ENCODE measurements around the gene KLHL26.

KLHL26 gene

DNA sequence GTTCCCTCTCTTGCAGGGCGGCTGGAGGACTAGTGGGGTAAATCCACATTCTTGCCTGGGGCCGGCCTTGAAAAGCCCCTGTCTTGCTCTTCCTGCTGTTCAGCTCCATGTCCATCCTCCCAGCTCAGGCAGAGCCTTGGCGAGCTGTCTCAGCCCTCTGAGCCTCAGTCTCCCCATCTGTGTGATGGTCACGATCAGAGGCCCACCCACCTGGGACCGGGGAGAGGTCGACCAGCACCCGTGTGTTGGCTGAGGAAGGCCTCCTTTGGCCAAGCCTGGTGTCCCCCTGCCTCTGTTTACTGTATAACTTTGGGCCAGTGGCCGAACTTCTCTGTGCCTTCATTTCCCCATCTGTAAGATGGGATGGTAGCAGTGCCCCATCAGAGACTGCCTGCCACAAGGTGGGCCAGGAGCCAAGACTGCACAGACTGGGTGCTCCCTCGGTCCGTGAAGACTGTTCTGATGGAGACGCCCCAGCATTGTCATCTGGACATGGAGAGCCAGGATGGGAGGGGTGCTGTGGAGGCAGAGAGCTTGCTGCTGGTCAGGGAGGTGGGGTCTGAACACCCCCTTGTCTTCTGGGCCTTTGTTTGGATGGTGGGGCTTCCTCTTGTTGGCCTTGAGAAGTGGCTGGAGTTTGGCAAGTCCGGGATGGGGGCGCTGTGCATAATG, 18.5 kb downstream of the KLHL26 start:
- Histone ChIP-seq H3K9ac (ENCODE audit: low read length in 5 of 5) (no peak overlapping the region), H3K4me1 (ENCODE audit: control insufficient read depth in 5 of 5, insufficient read depth in 5 of 5, low read length in 5 of 5) (peaks cover under 1 to 47% (median 41%) of the 10 kb centered on the region in 5 donors), H3K4me3 (ENCODE audit: low read depth in 1 of 5, low read length in 5 of 5) (no peak overlapping the region), H3K36me3 (ENCODE audit: control insufficient read depth in 5 of 5, insufficient read depth in 5 of 5, low read length in 5 of 5) (no peaks in the 10 kb centered on the region), H3K27ac (ENCODE audit: low read depth, low read length) (no peak overlapping the region), H3K27me3 (ENCODE audit: control insufficient read depth in 5 of 5, insufficient read depth in 4 of 5, low read length in 5 of 5) (no peaks in the 10 kb centered on the region), H3K9me3 (ENCODE audit: control insufficient read depth in 5 of 5, low read length in 5 of 5) (no peaks in the 10 kb centered on the region)

DNA sequence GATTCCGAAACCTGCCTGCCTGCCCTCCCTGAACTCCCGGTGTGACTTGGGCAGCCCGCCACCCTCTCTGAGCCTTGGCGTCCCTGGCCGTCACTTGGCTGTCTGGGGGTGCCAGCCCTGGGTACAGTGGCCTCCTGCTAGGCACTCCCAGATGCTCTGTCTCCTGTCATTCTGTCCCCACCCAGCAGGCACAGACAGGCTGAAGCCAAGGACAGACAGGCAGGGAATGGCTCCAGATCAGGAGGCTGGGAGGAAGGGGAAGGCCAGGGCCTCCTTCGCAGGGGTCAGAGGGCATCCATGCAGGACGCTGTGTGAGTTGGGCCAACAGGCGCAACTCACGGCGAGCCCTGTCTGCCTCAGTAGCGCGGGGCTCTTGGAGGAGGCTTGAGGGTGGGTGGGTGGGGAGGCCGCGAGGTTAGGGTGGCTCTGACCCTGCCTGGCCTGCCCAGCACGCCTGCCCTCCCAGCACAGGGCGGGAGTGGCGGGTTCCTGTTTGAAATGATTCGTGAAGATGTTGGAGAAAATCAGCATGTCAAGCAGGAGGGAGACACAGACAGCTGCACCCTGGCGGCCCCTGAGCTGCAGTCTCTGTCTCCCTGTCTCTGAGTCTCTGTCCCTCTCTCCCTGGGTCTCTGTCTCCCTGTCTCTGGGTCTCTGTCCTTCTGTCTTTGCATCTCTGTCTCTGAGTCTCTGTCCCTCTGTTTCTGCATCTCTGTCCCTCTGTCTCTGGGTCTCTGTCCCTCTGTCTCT, 19.7 kb downstream of the KLHL26 start:
- Histone ChIP-seq H3K9me3 (ENCODE audit: control insufficient read depth in 5 of 5, low read length in 5 of 5) (no peaks in the 10 kb centered on the region), H3K9ac (ENCODE audit: low read length in 5 of 5) (no peak overlapping the region), H3K36me3 (ENCODE audit: control insufficient read depth in 5 of 5, insufficient read depth in 5 of 5, low read length in 5 of 5) (no peaks in the 10 kb centered on the region), H3K4me3 (ENCODE audit: low read depth in 1 of 5, low read length in 5 of 5) (no peak overlapping the region), H3K27me3 (ENCODE audit: control insufficient read depth in 5 of 5, insufficient read depth in 4 of 5, low read length in 5 of 5) (no peaks in the 10 kb centered on the region), H3K4me1 (ENCODE audit: control insufficient read depth in 5 of 5, insufficient read depth in 5 of 5, low read length in 5 of 5) (peaks cover 0 to 47% (median 38%) of the 10 kb centered on the region in 5 donors), H3K27ac (ENCODE audit: low read depth, low read length) (no peak overlapping the region)

DNA sequence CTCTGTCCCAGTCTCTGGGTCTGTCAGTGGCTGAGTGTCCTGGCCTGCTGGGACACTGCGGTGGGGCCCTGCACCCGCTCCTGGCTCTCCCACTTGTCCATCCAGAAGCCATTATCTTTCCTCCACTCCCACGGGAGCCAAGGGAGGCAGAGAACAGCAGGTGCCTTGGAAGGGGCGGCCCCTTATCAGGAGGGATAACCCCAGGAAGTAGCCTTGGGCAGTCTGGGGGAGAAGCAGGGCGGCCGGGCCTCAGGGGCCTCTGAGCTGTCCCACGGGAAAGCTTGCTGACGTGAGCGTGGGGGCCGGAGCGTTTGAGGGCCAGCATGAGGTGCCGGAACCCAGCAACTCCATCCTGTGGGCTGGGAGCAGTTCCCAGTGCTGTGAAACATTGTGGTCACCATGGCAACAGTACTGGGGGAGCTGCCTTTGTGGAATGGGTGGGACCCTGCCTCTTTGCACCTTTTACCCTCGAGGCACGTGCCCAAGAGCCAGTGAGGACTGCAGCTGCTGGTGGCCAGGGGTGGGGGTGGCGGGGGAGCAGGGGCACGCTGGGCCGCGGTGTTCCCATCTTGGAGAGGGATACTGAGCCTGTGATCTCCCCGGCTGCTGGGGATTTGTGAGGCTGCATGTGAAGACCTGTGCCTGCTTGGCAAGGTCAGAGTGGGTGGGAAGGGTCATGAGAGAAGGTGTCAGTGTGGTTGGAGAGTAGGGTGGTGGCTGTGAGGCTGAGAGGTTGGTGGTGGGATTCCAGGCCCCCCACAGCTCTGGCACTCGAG, 20.9 kb downstream of the KLHL26 start:
- no peaks in the 10 kb centered on the region for H3K36me3 ChIP-seq (ENCODE audit: control insufficient read depth in 5 of 5, insufficient read depth in 5 of 5, low read length in 5 of 5)
- H3K4me1 ChIP-seq (ENCODE audit: control insufficient read depth in 5 of 5, insufficient read depth in 5 of 5, low read length in 5 of 5), result peaks cover 0 to 49% (median 35%) of the 10 kb centered on the region in 5 donors
- no peak overlapping the region for H3K9ac ChIP-seq (ENCODE audit: low read length in 5 of 5)
- H3K27ac ChIP-seq (ENCODE audit: low read depth, low read length), result peak overlapping the region; percentile 70
- no peak overlapping the region for H3K4me3 ChIP-seq (ENCODE audit: low read depth in 1 of 5, low read length in 5 of 5)
- no peaks in the 10 kb centered on the region for H3K9me3 ChIP-seq (ENCODE audit: control insufficient read depth in 5 of 5, low read length in 5 of 5)
- H3K27me3 ChIP-seq (ENCODE audit: control insufficient read depth in 5 of 5, insufficient read depth in 4 of 5, low read length in 5 of 5), result no peaks in the 10 kb centered on the region

DNA sequence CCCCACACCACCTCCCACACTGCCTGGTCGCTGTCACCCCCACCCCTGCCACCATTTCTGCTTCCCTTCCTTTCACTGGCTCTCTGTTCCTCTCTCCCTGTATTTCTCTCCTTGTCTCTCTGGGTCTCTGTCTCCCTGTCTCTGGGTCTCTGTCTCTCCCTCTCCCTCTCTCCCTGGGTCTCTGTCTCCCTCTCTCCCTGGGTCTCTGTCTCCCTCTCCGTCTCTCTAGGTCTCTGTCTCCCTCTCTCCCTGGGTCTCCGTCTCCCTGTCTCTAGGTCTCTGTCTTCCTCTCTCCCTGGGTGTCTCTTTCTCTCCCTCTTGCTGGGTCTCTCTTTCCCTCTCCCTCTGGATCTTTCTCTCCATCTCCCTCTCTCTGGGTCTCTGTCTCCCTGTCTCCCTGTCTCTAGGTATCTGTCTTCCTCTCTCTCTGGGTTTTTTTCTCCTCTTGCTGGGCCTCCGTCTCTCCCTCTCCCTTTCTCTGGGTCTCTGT, 21.6 kb downstream of the KLHL26 start:
- Histone ChIP-seq H3K4me1 (ENCODE audit: control insufficient read depth in 5 of 5, insufficient read depth in 5 of 5, low read length in 5 of 5) (peaks cover 0 to 56% (median 39%) of the 10 kb centered on the region in 5 donors), H3K4me3 (ENCODE audit: low read depth in 1 of 5, low read length in 5 of 5) (no peak overlapping the region), H3K9ac (ENCODE audit: low read length in 5 of 5) (no peak overlapping the region), H3K27me3 (ENCODE audit: control insufficient read depth in 5 of 5, insufficient read depth in 4 of 5, low read length in 5 of 5) (no peaks in the 10 kb centered on the region), H3K9me3 (ENCODE audit: control insufficient read depth in 5 of 5, low read length in 5 of 5) (no peaks in the 10 kb centered on the region), H3K36me3 (ENCODE audit: control insufficient read depth in 5 of 5, insufficient read depth in 5 of 5, low read length in 5 of 5) (no peaks in the 10 kb centered on the region), H3K27ac (ENCODE audit: low read depth, low read length) (peak overlapping the region; percentile 70)

DNA sequence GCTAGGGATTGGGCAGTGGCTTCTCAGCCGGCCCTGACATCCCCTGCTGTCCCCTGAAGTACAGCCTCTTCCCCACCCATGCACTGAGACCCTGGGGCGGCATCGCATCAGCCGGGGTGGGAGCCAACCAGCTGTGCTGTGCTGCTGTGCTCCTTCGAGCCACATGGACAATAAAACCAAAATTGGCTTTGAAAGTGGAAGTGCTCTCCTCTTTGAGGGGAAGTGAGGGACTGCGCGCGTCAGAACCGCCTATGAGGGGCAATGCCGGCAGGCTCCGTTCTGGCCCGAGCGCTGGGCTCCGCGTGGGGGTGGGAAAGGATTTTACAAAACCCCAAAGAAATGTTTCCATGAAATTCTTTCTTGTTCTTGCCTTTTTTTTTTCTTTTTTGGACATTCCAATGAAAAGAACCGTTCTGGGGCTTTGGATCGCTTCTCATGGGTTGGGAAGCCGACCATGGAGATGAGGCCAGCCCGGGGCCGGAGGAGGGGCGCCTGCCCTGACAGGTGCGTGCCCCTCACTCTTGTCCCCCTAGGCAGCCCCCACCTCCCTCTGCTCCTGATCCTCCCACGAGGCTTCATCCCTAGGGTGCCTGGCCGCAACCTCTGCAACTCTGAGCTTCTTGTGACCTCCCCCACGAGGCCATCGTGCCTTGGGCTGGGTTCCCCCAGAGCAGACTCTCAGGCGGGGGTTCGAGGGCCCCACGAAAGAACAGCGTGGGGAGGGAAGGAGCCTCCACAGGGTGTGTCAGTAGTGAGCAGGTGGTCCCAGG, 22.6 kb downstream of the KLHL26 start:
- peak overlapping the region in 1 of 5 donors; percentile 24 for H3K4me3 ChIP-seq (ENCODE audit: low read depth in 1 of 5, low read length in 5 of 5)
- no peaks in the 10 kb centered on the region for H3K27me3 ChIP-seq (ENCODE audit: control insufficient read depth in 5 of 5, insufficient read depth in 4 of 5, low read length in 5 of 5)
- peaks cover 0 to 64% (median 42%) of the 10 kb centered on the region in 5 donors for H3K4me1 ChIP-seq (ENCODE audit: control insufficient read depth in 5 of 5, insufficient read depth in 5 of 5, low read length in 5 of 5)
- H3K9ac ChIP-seq (ENCODE audit: low read length in 5 of 5), result peak overlapping the region in 3 of 5 donors; percentile 44 to 59 (median 46)
- no peaks in the 10 kb centered on the region for H3K9me3 ChIP-seq (ENCODE audit: control insufficient read depth in 5 of 5, low read length in 5 of 5)
- peak overlapping the region; percentile 70 for H3K27ac ChIP-seq (ENCODE audit: low read depth, low read length)
- peaks cover 0 to 3% (median 3%) of the 10 kb centered on the region in 5 donors for H3K36me3 ChIP-seq (ENCODE audit: control insufficient read depth in 5 of 5, insufficient read depth in 5 of 5, low read length in 5 of 5)

DNA sequence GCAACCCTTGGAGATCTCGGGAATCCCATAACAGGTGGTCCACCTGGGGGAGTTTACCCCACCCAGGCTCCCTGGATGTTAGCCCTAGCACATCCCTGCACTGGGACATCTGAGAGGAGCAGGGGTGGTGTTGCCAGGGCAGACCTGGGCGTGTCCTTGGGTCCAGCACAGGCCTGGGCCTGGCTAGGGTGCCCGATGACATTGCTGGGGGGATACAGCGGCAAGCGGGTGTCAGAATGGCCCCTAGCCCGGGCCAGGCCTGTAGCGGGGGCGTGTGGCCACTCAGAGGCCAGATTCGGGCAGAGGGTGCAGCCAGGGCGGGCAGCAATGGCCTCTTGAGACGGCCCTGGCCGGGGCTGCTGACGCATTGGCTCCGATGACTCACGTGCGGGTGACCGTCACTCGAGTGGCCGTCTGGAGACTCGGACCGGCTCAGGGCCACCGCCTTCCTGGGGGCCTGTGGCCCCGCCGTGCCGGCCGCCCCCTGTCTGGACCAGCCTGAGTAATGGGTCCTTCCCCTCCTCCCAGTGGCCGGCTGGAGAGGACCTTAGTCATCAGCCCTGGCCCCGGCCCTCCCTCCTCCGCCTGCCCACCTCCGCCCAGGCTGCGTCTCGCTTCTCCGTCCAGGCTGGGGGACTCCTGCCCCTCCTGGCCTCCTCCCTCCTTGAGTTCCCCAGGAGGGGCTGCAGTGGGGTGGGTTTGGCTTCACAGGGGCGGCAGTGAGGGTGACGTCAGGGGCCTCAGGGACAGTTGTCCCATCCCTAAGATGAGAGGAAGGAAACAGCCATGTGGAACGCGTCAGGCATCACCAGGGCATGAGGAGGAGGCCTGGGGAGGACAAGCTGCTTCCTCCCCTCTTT, 23.5 kb downstream of the KLHL26 start:
- Histone ChIP-seq H3K36me3 (ENCODE audit: control insufficient read depth in 5 of 5, insufficient read depth in 5 of 5, low read length in 5 of 5) (peaks cover 0 to 7% (median 3%) of the 10 kb centered on the region in 5 donors), H3K4me3 (ENCODE audit: low read depth in 1 of 5, low read length in 5 of 5) (peak overlapping the region in 2 of 5 donors; percentile 22 to 39), H3K27ac (ENCODE audit: low read depth, low read length) (peak overlapping the region; percentile 70), H3K9ac (ENCODE audit: low read length in 5 of 5) (peak overlapping the region in 2 of 5 donors; percentile 44 to 59), H3K27me3 (ENCODE audit: control insufficient read depth in 5 of 5, insufficient read depth in 4 of 5, low read length in 5 of 5) (no peaks in the 10 kb centered on the region), H3K4me1 (ENCODE audit: control insufficient read depth in 5 of 5, insufficient read depth in 5 of 5, low read length in 5 of 5) (peaks cover 0 to 64% (median 42%) of the 10 kb centered on the region in 5 donors), H3K9me3 (ENCODE audit: control insufficient read depth in 5 of 5, low read length in 5 of 5) (no peaks in the 10 kb centered on the region)

DNA sequence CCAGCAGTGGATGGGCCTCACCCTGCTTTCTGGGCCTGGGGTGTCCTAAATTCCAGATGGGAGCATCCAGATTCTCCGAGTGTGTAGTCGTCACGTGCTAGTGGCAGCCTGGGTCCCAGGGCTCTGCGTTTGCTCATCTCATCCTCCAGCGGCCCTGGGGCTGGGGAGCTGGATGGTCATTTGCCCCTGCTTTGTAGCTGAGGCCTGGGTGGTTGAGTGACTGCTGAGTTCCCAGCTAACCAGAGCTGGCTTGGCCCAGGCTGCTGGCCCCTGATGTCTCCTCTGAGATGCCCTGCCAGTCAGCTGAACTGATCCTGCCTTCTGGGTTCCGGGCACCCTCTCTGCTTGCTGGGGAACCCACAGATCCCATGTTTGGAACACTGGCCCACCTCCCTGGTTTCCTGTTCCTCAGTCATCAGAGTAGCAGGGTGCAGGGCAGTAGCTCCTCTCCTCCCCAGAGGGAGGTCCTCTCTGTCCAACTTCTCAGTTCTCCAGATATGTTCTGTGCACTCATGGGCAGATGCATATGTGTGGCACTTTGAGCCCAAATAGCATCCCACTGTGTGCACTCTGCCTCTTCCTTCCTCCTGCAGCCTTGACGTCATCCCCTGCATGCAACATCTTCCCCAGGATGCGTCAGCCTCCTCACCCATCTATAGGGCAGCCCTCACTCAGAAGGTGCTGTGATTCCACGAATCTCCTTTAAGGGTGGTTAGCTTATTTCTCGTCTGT, 24.3 kb downstream of the KLHL26 start:
- peaks cover 0 to 64% (median 42%) of the 10 kb centered on the region in 5 donors for H3K4me1 ChIP-seq (ENCODE audit: control insufficient read depth in 5 of 5, insufficient read depth in 5 of 5, low read length in 5 of 5)
- H3K27me3 ChIP-seq (ENCODE audit: control insufficient read depth in 5 of 5, insufficient read depth in 4 of 5, low read length in 5 of 5), result no peaks in the 10 kb centered on the region
- peak overlapping the region; percentile 60 for H3K27ac ChIP-seq (ENCODE audit: low read depth, low read length)
- H3K36me3 ChIP-seq (ENCODE audit: control insufficient read depth in 5 of 5, insufficient read depth in 5 of 5, low read length in 5 of 5), result peaks cover 0 to 15% (median 6%) of the 10 kb centered on the region in 5 donors
- no peaks in the 10 kb centered on the region for H3K9me3 ChIP-seq (ENCODE audit: control insufficient read depth in 5 of 5, low read length in 5 of 5)
- H3K9ac ChIP-seq (ENCODE audit: low read length in 5 of 5), result no peak overlapping the region
- H3K4me3 ChIP-seq (ENCODE audit: low read depth in 1 of 5, low read length in 5 of 5), result peak overlapping the region in 2 of 5 donors; percentile 22 to 39

DNA sequence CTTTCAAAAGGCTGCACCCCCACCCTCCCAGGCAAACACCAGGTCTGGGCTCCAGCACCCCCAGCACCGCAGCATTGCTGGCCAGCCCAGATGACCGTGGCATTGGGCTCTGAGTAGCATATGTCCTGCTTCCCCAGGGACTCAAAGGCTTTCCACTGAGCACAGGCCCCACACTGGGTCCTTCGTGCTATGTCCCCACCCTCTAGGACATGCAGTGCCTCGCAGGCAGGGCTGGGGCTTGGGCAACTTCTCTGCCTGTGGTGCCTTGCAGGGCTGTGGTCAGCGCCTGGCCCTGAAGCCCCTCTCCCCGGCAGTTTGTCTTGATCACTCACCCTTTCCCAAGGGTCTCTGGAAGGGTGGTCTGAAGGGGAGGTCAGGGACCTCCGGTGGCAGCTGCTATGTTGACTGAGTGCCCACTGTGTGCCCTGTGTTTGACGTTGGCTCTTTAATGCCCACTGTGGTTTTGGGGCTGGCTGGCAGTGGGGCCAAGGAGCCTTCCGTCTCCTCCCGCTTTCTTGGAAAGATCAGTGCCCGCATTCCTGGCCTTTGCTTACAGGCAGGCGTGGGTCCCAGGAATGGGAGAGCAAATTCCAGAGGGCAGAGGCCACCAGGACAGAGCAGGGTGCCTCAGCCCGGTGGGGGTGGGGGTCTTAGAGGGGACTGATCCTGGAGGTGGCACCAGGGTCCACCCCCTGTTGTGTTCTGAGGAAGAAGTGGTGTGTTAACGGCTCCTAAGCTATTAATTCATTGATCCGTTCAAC, 26.3 kb downstream of the KLHL26 start:
- no peak overlapping the region for H3K4me3 ChIP-seq (ENCODE audit: low read depth in 1 of 5, low read length in 5 of 5)
- H3K36me3 ChIP-seq (ENCODE audit: control insufficient read depth in 5 of 5, insufficient read depth in 5 of 5, low read length in 5 of 5), result peaks cover 0 to 31% (median 15%) of the 10 kb centered on the region in 5 donors
- no peak overlapping the region for H3K9ac ChIP-seq (ENCODE audit: low read length in 5 of 5)
- no peak overlapping the region for H3K27ac ChIP-seq (ENCODE audit: low read depth, low read length)
- H3K27me3 ChIP-seq (ENCODE audit: control insufficient read depth in 5 of 5, insufficient read depth in 4 of 5, low read length in 5 of 5), result no peaks in the 10 kb centered on the region
- no peaks in the 10 kb centered on the region for H3K9me3 ChIP-seq (ENCODE audit: control insufficient read depth in 5 of 5, low read length in 5 of 5)
- H3K4me1 ChIP-seq (ENCODE audit: control insufficient read depth in 5 of 5, insufficient read depth in 5 of 5, low read length in 5 of 5), result peaks cover 0 to 57% (median 42%) of the 10 kb centered on the region in 5 donors
